ENCODE results near the gene FERMT2. TPM values are rescaled to one million over a fixed set of nuclear protein-coding genes. Genes with fewer than 3 reads are reported as not detected.

Gene FERMT2
- total RNA-seq, 1 donor from 2014 or later, result 82.5 TPM

DNA sequence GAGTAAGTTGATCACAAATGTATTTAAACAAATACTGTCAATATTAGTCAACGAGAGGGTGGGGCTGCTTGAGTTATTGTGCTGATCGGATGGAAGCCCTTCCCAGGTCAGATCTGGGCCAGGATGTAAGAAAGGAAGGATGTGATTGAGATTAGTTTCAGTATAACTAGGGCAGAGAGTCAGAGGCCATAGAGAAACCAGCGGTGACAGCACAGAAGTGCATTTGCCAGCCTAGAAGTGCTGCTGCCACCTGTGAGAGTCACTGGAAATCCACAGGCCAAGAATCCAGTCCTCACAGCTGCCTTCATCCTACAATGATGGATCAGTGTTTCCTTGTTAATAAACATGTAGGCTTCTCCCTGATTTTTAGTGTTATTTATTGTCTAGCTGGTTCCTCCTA, 9.8 kb upstream of the FERMT2 start:
- H3K36me3 Mint-ChIP-seq, result no peaks in the 10 kb centered on the region
- H3K9me3 Mint-ChIP-seq, result no peaks in the 10 kb centered on the region
- no peak for DNase-seq (ENCODE audit: extremely low spot score, unreplicated experiment)
- TF ChIP-seq, protein P1, sequence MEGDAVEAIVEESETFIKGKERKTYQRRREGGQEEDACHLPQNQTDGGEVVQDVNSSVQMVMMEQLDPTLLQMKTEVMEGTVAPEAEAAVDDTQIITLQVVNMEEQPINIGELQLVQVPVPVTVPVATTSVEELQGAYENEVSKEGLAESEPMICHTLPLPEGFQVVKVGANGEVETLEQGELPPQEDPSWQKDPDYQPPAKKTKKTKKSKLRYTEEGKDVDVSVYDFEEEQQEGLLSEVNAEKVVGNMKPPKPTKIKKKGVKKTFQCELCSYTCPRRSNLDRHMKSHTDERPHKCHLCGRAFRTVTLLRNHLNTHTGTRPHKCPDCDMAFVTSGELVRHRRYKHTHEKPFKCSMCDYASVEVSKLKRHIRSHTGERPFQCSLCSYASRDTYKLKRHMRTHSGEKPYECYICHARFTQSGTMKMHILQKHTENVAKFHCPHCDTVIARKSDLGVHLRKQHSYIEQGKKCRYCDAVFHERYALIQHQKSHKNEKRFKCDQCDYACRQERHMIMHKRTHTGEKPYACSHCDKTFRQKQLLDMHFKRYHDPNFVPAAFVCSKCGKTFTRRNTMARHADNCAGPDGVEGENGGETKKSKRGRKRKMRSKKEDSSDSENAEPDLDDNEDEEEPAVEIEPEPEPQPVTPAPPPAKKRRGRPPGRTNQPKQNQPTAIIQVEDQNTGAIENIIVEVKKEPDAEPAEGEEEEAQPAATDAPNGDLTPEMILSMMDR (conservative IDR thresholded peaks at IDR 0.05), result no peak
- peaks cover 18% of the 10 kb centered on the region for H3K4me1 Mint-ChIP-seq (ENCODE audit: unreplicated experiment)
- H3K4me3 Mint-ChIP-seq, result peak overlapping the region; percentile 38
- H3K27ac Mint-ChIP-seq, result peak overlapping the region; percentile 68
- H3K27me3 Mint-ChIP-seq, result no peaks in the 10 kb centered on the region

DNA sequence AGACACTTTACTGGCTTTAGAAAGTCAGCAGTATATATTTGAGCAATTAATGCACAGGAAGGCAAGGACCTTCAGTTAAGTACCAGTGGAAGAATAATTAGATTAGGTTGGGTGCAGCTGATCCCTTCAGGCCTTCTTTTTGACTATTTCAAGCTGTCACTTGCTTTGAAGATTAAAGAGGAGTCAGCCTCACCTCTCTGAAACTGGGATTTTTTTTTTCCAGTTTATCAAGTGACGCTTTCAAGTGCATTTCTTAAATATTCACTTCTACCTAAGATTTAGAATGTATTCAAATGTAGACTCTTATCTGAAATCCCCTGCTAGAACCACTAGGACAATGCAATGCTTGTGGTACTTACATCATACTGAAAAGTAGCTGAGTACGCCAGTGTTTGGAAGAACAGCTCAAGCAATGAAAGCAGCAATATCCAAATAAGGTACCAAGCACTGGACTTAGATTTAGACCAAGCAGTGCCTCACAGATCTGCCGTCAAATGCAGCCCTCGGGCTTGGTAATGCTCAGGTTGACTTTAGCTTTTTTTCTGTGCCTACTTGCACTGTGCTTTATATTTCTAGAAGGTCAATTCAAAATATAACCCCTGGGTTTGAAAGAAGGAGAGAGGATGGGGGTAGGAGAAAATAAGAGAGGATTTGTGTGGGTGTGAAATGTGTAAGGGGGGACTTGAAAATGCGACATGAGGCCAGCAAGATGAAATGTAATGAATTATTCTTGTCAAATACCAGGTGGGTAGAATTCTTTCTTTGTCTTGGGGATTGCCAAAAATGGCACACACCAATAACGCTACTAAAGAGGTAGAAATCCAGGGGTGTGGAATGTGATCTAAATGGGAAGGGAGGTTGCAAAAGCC, 3.7 kb upstream of the FERMT2 start:
- Mint-ChIP-seq H3K27ac (peak overlapping the region; percentile 82), H3K9me3 (no peaks in the 10 kb centered on the region), H3K36me3 (peaks cover 4% of the 10 kb centered on the region), H3K4me1 (ENCODE audit: unreplicated experiment) (peaks cover 29% of the 10 kb centered on the region), H3K27me3 (peaks cover 10% of the 10 kb centered on the region), H3K4me3 (peak overlapping the region; percentile 57)
- no peak for DNase-seq (ENCODE audit: extremely low spot score, unreplicated experiment)
- TF ChIP-seq, protein P1 (conservative IDR thresholded peaks at IDR 0.05), result peak; percentile 30

DNA sequence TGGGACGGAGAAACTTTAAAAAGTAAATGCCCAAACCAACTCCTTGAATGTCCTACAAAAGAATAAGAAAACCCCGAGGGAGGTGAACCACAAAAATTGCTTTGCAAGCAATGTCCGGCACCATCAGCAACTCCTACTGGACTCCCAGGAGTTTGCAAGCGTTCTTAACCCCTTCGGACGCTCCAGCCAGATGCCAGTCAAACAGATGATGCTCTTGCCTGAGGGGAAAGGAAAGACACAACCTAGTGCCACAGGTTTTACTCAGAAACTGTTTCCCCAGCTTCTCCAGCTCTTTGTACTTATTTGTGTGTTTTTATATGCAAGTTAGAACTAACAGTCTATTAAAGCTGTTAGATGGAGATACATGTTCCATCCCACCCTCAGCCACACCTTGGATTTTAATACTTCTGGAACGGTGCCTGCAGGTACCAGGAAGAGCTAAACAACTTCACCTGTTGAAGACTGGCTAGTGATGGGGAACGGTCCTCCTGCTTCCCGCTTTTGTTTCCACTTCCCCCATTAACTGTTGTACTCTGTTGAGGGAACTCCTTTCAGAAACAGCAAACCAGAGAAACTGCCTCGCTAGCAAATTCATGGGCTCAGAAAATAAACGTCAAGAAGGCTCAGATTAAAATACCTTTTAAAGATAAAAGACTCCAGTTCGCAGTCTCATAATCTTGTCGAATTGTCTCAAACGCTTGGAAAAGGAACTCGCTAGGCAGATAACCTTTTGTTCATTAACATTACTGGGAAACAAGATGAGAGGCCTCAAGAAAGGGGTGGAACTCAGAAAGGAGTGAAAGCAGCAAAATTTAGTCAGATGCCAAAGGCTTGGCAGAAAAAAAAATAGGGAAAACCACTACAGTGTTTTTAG, 1.1 kb upstream of the FERMT2 start:
- TF ChIP-seq, protein P1 (conservative IDR thresholded peaks at IDR 0.05), result peak; percentile 69
- Mint-ChIP-seq H3K9me3 (no peaks in the 10 kb centered on the region), H3K27ac (peak overlapping the region; percentile 89), H3K36me3 (peaks cover 17% of the 10 kb centered on the region), H3K4me1 (ENCODE audit: unreplicated experiment) (peaks cover 41% of the 10 kb centered on the region), H3K4me3 (peak overlapping the region; percentile 89), H3K27me3 (peaks cover 12% of the 10 kb centered on the region)
- DNase-seq (ENCODE audit: extremely low spot score, unreplicated experiment), result no peak

DNA sequence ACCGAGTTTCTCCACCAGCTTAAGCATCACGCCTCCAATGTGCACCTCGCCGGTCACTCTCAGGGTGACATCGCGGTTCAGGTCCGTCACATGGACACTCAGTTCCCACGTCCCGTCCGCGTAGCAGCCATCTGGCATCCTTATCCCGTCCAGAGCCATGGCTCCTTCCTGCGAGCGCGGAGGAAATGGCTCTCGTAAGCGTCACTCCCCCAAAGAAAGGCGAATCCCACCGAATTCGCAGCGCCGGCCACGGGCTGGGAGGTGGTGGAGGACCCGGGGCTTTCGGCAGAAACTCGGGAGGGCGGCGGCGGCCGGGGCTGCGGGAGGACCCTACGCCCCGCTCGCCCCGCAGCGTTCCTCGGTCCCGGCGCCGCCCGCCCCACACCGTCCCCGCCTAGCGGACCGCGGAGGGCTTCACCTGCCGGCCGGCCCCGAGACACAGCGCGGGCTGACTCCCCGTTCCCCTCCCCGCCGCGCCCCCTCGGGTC, 396 bp downstream of the FERMT2 start:
- Mint-ChIP-seq H3K4me3 (peak overlapping the region; percentile 95), H3K4me1 (ENCODE audit: unreplicated experiment) (peaks cover 41% of the 10 kb centered on the region), H3K9me3 (no peaks in the 10 kb centered on the region), H3K27me3 (peaks cover 12% of the 10 kb centered on the region), H3K27ac (peak overlapping the region; percentile 96), H3K36me3 (peaks cover 20% of the 10 kb centered on the region)
- peak; percentile 78 for DNase-seq (ENCODE audit: extremely low spot score, unreplicated experiment)
- TF ChIP-seq, protein P1 (conservative IDR thresholded peaks at IDR 0.05), result peak; percentile 53

DNA sequence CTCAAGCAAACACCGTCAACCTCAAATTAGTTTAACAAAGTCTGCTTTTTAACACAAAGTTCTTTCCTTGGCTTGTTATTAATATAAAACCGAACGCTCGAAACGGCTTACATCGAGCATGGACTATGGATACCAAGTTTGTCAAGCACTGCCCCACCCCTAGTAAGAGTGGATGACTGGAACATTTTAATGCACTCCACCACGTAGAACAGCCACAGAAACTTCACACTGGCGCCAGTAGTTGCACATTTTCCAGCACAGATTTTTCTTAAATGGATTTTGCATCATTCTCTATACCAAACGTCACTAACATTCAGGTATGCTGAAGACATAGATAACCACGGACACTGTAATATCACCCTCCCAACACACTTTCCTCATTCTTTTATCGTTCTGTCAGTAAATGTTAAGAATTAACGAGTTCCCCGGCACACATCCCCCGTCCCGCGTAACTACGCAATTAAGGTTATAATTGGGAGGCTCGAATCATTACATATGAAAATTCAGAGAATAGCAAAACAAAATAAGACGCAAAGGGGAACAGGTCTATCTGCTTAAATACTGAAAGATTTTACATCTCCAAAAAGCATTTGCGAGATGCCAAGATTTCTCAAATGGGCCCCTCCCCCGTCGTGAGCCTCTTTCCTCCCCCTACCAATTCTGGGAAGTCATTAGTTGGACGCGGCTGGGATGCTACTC, 990 bp downstream of the FERMT2 start:
- Mint-ChIP-seq H3K4me3 (peak overlapping the region; percentile 95), H3K9me3 (no peaks in the 10 kb centered on the region), H3K27ac (peak overlapping the region; percentile 96), H3K4me1 (ENCODE audit: unreplicated experiment) (peaks cover 39% of the 10 kb centered on the region), H3K36me3 (peaks cover 21% of the 10 kb centered on the region), H3K27me3 (peaks cover 12% of the 10 kb centered on the region)
- TF ChIP-seq, protein P1 (conservative IDR thresholded peaks at IDR 0.05), result no peak
- DNase-seq (ENCODE audit: extremely low spot score, unreplicated experiment), result no peak
